K562 (cell line): Measurements from ENCODE around the gene HSD17B3.

Experiments used
- ATF6 ChIP-seq: sonication (generic); formaldehyde crosslinking; IDR thresholded peaks from 2 replicates; pipeline ENCODE4 v1.4.0; 2020; ENCODE audit warnings: mild to moderate bottlenecking, missing genetic modification reagents
- CTCF ChIP-seq, 3 experiments: IDR thresholded peaks in 2 of 3; conservative IDR thresholded peaks in 1 of 3; 2 replicates each; pipeline ENCODE4 v1.5.1; 2011 to 2012; ENCODE audit warnings: low read length in 3 of 3, mild to moderate bottlenecking in 3 of 3, control low read depth in 2 of 3, improper control_type of control experiment in 1 of 3, inconsistent platforms in 1 of 3, low read depth in 1 of 3, mixed read lengths in 1 of 3, moderate library complexity in 1 of 3; ENCODE audit not compliant: insufficient read depth in 2 of 3
- EP300 ChIP-seq: IDR thresholded peaks from 2 replicates; pipeline ENCODE4 v1.6.1; 2012; ENCODE audit warnings: low read length, improper control_type of control experiment
- HNRNPK ChIP-seq: fragments of 200-400 bp; formaldehyde crosslinking; IDR thresholded peaks from one replicate; pipeline ENCODE4 v1.6.1; 2018; ENCODE audit warnings: mild to moderate bottlenecking, low read depth, low read length; ENCODE audit not compliant: poor library complexity, severe bottlenecking
- NR2C1 ChIP-seq, 2 experiments: fragments of 450-650 bp; IDR thresholded peaks; 2 replicates each; pipeline ENCODE4 v1.6.1; 2017; ENCODE audit warnings: mild to moderate bottlenecking in 2 of 2, antibody characterized with exemption in 1 of 2, inconsistent platforms in 1 of 2, missing compliant biosample characterization in 1 of 2, missing genetic modification characterization in 1 of 2
- RBM14 ChIP-seq: fragments of 200-400 bp; formaldehyde crosslinking; IDR thresholded peaks from 2 replicates; pipeline ENCODE4 v1.6.1; 2018; ENCODE audit warnings: low read depth, mild to moderate bottlenecking, low read length, moderate library complexity, borderline replicate concordance; ENCODE audit not compliant: insufficient read depth
- SP2 ChIP-seq: IDR thresholded peaks from 2 replicates; pipeline ENCODE4 v1.6.1; 2011; ENCODE audit warnings: mild to moderate bottlenecking, low read depth, low read length, moderate library complexity; ENCODE audit not compliant: poor library complexity, severe bottlenecking; ENCODE audit errors: extremely low read depth
- TF ChIP-seq, protein P1 (sequence below): fragments of 450-650 bp; formaldehyde crosslinking; IDR thresholded peaks from 2 replicates; pipeline ENCODE4 v1.4.0; 2022; ENCODE audit warnings: missing genetic modification characterization

- TF ChIP-seq NR2C1 (IDR thresholded peaks at IDR 0.05) (no peak), NR2C1 (tag; IDR thresholded peaks at IDR 0.05) (no peak), EP300 (no peak), HNRNPK (no peak), SP2 (no peak), RBM14 (no peak), CTCF (IDR thresholded peaks at IDR 0.05 in 2 of 3, conservative IDR thresholded peaks at IDR 0.05 in 1 of 3; ENCODE audit: insufficient read depth in 2 of 3, low read depth in 1 of 3, low read length in 3 of 3) (no peak), ATF6 (CRISPR knock-in tag) (no peak)
- TF ChIP-seq, protein P1, sequence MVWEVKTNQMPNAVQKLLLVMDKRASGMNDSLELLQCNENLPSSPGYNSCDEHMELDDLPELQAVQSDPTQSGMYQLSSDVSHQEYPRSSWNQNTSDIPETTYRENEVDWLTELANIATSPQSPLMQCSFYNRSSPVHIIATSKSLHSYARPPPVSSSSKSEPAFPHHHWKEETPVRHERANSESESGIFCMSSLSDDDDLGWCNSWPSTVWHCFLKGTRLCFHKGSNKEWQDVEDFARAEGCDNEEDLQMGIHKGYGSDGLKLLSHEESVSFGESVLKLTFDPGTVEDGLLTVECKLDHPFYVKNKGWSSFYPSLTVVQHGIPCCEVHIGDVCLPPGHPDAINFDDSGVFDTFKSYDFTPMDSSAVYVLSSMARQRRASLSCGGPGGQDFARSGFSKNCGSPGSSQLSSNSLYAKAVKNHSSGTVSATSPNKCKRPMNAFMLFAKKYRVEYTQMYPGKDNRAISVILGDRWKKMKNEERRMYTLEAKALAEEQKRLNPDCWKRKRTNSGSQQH: no peak
Observed at GRCh38 chr9:96188571-96188970, 113.4 kb downstream of the HSD17B3 start.
